ENCODE data around the gene C8G. TPM values are rescaled to one million over a fixed set of nuclear protein-coding genes. Genes with fewer than 3 reads are reported as not detected.

C8G gene
- total RNA-seq, 2 donors from 2014 or later: not detected

DNA sequence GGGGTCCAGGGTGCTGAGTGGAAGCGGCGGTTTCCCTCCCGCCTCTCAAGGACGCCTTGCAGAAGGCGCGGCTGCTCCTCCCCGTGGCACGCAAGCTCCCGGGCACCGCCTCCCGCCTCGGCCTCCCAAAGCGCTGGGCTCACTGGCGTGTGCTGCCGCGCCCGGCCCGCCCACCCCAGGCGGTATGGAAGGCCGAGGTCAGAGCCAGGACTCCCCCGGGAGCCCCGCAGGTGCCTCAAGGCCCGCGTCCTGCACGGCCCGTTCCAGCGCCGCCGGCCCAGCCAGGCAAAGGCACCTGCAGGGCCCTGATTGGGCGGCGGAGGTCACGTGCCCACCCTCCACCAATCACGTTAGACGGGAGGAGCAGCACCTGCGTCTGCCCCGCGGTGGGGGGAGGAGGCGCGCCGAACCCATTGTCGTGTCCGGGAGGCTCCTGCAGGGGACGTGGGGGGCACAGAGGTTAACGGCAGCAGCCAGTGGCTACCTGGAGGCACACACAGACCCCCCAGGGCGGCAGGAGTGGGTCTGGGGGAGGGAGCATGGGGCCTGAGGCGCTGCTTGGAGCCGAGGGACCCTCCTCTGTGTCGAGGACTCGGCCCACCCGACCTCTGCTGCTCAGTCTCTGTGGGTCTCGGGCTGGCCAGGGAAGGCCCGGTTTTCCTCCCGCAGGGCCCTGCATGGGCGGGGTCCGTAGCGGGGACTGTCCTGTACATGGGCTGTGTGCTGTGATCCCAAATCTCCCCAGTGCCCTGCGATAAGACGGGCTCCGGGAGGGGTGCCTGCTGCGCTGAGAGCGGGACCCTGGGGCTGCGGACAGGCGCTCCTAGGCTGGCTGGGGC lies 5.0 kb downstream of the C8G start:
- Histone ChIP-seq H3K36me3 (no peaks in the 10 kb centered on the region), H3K4me1 (replicated peaks) (no peaks in the 10 kb centered on the region), H3K4me3 (peak overlapping the region; percentile 58 to 61), H3K27ac (peak overlapping the region; percentile 83 to 86), H3K9me3 (no peaks in the 10 kb centered on the region), H3K27me3 (replicated peaks; ENCODE audit: insufficient read depth) (no peaks in the 10 kb centered on the region)
- TF ChIP-seq POLR2AphosphoS5 (IDR thresholded peaks at IDR 0.05): peak; percentile 88
- TF ChIP-seq, protein P1, sequence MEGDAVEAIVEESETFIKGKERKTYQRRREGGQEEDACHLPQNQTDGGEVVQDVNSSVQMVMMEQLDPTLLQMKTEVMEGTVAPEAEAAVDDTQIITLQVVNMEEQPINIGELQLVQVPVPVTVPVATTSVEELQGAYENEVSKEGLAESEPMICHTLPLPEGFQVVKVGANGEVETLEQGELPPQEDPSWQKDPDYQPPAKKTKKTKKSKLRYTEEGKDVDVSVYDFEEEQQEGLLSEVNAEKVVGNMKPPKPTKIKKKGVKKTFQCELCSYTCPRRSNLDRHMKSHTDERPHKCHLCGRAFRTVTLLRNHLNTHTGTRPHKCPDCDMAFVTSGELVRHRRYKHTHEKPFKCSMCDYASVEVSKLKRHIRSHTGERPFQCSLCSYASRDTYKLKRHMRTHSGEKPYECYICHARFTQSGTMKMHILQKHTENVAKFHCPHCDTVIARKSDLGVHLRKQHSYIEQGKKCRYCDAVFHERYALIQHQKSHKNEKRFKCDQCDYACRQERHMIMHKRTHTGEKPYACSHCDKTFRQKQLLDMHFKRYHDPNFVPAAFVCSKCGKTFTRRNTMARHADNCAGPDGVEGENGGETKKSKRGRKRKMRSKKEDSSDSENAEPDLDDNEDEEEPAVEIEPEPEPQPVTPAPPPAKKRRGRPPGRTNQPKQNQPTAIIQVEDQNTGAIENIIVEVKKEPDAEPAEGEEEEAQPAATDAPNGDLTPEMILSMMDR (IDR thresholded peaks at IDR 0.05): peak in 3 of 4 experiments; percentile 10 to 55 (median 55)
- TF ChIP-seq POLR2A (IDR thresholded peaks at IDR 0.05): peak; percentile 86
- intact Hi-C loops (cut with DNase I): loop anchor here (5.0 kb wide), 2 partner anchors 82 to 158 kb away; partner anchors contain the start of genes FUT7 and TMEM141
- DNase-seq (ENCODE audit: low spot score): peak; percentile 95
- WGBS: 3% methylated on average over 53 of the region's 63 CpGs

DNA sequence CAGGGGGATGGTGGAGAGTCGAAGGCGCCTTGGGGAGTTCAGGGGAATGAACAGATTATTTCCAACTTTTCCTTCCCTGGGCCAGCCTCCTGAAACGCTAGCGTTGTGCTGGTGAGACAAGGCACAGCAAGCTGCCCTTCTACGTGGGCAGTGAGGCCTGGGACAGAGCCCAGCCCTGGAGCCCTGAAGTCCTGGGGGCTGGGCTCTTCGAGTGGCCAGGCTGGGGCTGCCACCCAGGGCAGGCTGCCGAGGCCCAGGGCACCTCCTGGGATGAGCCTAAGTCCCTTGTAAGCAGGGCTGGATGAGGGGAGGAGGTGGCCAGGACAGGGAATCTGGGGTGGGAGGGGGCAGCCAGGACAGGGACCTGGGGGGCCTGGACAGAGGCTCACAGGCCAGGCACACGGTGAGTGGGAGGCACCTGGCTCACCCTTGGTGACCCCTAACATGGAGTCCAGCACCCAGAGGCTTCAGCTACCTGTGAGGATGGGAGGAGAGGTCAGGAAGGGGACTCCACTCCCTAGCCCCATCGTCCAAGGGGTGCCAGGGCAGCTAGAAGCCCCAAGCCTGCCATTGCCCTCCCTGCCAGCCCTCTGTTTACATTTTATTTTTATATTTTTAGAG lies 5.7 kb downstream of the C8G start:
- Histone ChIP-seq H3K36me3 (no peaks in the 10 kb centered on the region), H3K27me3 (replicated peaks; ENCODE audit: insufficient read depth) (no peaks in the 10 kb centered on the region), H3K27ac (peak overlapping the region; percentile 83 to 86), H3K4me1 (replicated peaks) (no peaks in the 10 kb centered on the region), H3K4me3 (peak overlapping the region; percentile 58 to 61), H3K9me3 (no peaks in the 10 kb centered on the region)
- intact Hi-C loops (cut with DNase I): loop anchor here (5.0 kb wide), 1 partner anchor 82 kb away; the partner anchor contains the start of gene FUT7
- no peak for DNase-seq (ENCODE audit: low spot score)
- TF ChIP-seq POLR2A (IDR thresholded peaks at IDR 0.05) (no peak), POLR2AphosphoS5 (IDR thresholded peaks at IDR 0.05) (no peak)
- TF ChIP-seq, protein P1 (IDR thresholded peaks at IDR 0.05): no peak
- WGBS: 35% methylated on average over 9 of the region's 9 CpGs

DNA sequence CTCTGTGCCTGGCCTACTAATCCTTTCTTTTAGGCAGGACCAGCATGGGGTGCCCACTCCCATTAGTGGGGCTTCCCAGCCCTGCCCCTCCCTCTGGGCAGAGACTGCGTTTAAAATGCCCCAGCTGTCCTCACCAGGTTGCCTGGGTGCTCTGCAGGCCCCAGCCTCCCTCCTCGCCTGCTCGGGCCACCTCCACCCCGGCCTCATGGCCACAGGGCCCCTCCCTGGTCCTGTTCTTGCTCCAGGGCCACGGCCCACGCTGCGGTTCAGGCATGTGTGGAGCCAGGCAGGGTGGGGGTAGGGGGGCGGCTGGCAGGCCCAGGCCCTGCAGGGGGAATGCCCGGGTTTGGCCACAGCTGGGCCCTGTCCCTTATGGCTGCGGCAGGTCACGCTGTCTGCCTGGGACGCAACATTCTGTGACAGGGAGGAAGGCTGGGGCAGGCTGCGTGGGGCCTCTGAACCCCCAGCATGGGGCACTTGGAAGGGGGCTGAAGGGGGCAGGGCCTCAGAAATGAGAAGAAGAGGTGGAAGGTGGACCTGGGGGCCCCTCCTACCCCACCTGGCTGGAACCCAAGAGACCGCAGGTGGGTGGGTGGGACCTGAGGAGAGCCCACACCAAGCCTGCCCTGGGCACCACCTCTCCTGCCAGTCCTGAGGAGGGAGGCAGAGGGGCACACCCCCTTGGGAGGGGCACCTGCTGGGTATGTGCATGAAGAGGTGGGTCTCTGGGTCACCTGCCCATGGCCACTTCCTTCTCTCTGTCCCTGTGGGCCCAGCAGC lies 6.7 kb downstream of the C8G start, which contains the start of gene LCN12:
TSS of gene LCN12 (plus strand) at position 733 of the 780 bp plus-strand sequence. CDS start 55 bp downstream, outside the sequence.
- 76% methylated on average over 14 of the region's 14 CpGs for WGBS
- no peak for DNase-seq (ENCODE audit: low spot score)
- Histone ChIP-seq H3K27ac (peak within 1 kb of the TSS in 1 of 2 donors; percentile 83), H3K9me3 (no peaks in the 10 kb centered on the region), H3K4me1 (replicated peaks) (no peaks in the 10 kb centered on the region), H3K36me3 (no peaks in the 10 kb centered on the region), H3K27me3 (replicated peaks; ENCODE audit: insufficient read depth) (no peaks in the 10 kb centered on the region), H3K4me3 (no peak within 1 kb of the TSS)
- intact Hi-C loops (cut with DNase I): loop anchor here (5.0 kb wide), 1 partner anchor 81 kb away; the partner anchor contains the start of gene FUT7
- TF ChIP-seq POLR2AphosphoS5 (IDR thresholded peaks at IDR 0.05): no peak
- TF ChIP-seq POLR2A (IDR thresholded peaks at IDR 0.05): no peak
- TF ChIP-seq, protein P1 (IDR thresholded peaks at IDR 0.05): no peak

DNA sequence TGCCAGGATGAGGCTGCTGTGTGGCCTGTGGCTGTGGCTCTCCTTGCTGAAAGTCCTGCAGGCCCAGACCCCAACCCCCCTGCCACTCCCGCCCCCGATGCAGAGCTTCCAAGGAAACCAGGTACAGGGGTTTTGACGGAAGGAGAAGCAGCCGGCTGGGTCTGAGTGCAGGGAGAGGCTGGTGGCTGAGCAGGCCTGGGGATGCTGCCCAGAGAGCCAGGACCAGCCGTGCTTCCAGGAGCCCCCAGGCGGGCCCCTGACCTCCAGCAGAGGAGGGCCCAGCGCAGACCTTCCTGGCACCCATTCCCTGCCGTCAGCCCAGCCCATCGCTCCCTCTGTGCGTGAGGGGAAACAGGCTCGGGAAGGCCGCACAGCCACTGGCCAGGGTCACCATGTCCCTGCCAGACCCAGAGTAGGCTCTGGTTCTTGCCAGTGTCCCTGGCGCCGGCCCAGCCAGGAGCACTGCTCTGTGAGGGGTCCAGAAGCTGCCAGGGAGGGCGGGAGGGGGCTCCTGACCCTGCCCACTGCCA lies 7.3 kb downstream of the C8G start:
- 37% methylated on average over 7 of the region's 15 CpGs for WGBS
- Histone ChIP-seq H3K27me3 (replicated peaks; ENCODE audit: insufficient read depth) (no peaks in the 10 kb centered on the region), H3K4me3 (no peak overlapping the region), H3K27ac (no peak overlapping the region), H3K9me3 (no peaks in the 10 kb centered on the region), H3K4me1 (replicated peaks) (no peaks in the 10 kb centered on the region), H3K36me3 (no peaks in the 10 kb centered on the region)
- intact Hi-C loops (cut with DNase I): loop anchor here (5.0 kb wide), 1 partner anchor 80 kb away; the partner anchor contains the start of gene FUT7
- DNase-seq (ENCODE audit: low spot score): no peak
- TF ChIP-seq, protein P1 (IDR thresholded peaks at IDR 0.05): no peak
- TF ChIP-seq POLR2A (IDR thresholded peaks at IDR 0.05): no peak
- TF ChIP-seq POLR2AphosphoS5 (IDR thresholded peaks at IDR 0.05): no peak

All from prostate gland (tissue), 2 donors.